Brain microvascular endothelial cell (primary cell): ENCODE data around the gene HCN2.

Experiments used
- DNase-seq: peaks from one replicate; pipeline ENCODE4 v3.0.0-alpha.2; 2020
- H3K27ac ChIP-seq: fragments of 250-450 bp; sonication (Bioruptor Pico); 2 replicates; pipeline ENCODE4 v1.5.1; 2020; ENCODE audit warnings: mild to moderate bottlenecking, moderate library complexity
- H3K27me3 ChIP-seq: fragments of 250-450 bp; sonication (Bioruptor Pico); replicated peaks from 2 replicates; pipeline ENCODE4 v1.5.1; 2020; ENCODE audit warnings: mild to moderate bottlenecking
- H3K36me3 ChIP-seq: fragments of 250-450 bp; sonication (Bioruptor Pico); replicated peaks from 2 replicates; pipeline ENCODE4 v1.5.1; 2020; ENCODE audit warnings: mild to moderate bottlenecking
- H3K4me3 ChIP-seq: 2 replicates; pipeline ENCODE4 v1.5.1; 2011; ENCODE audit warnings: low read depth, mild to moderate bottlenecking, control low read depth, low read length, moderate library complexity
- in situ Hi-C: cut with HindIII; loops from 2 replicates; pipeline ENCODE4 v1.10.0; 2017; ENCODE audit warnings: low sequenced_read_pairs, low pct_ligation_motif_present
- TF ChIP-seq, protein P1 (sequence below): IDR thresholded peaks from 2 replicates; pipeline ENCODE4 v1.5.1; 2011; ENCODE audit warnings: low read depth, mild to moderate bottlenecking, moderate library complexity, low read length, control low read depth, inconsistent platforms; ENCODE audit errors: missing control alignments

Gene HCN2

DNA sequence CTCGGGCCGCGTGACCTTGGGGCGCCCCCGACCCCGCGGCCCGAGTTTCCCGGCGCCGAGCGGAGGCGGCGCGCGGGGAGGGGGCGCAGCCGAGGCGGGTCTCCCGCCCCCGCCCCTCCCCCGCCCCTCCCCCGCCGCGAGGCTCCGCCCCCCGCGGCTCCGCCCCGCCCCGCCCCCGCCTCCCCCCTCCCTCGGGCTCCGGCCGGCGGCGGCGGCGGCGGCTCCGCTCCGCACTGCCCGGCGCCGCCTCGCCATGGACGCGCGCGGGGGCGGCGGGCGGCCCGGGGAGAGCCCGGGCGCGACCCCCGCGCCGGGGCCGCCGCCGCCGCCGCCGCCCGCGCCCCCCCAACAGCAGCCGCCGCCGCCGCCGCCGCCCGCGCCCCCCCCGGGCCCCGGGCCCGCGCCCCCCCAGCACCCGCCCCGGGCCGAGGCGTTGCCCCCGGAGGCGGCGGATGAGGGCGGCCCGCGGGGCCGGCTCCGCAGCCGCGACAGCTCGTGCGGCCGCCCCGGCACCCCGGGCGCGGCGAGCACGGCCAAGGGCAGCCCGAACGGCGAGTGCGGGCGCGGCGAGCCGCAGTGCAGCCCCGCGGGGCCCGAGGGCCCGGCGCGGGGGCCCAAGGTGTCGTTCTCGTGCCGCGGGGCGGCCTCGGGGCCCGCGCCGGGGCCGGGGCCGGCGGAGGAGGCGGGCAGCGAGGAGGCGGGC, at the start of gene HCN2:
TSS of gene HCN2 (plus strand) at position 189 of the 703 bp plus-strand sequence. CDS start at position 254, 65 bp downstream.
- Histone ChIP-seq H3K36me3 (no peaks in the 10 kb centered on the region), H3K27me3 (no peaks in the 10 kb centered on the region), H3K4me3 (peak within 1 kb of the TSS; percentile 20), H3K27ac (no peak within 1 kb of the TSS)
- TF ChIP-seq, protein P1, sequence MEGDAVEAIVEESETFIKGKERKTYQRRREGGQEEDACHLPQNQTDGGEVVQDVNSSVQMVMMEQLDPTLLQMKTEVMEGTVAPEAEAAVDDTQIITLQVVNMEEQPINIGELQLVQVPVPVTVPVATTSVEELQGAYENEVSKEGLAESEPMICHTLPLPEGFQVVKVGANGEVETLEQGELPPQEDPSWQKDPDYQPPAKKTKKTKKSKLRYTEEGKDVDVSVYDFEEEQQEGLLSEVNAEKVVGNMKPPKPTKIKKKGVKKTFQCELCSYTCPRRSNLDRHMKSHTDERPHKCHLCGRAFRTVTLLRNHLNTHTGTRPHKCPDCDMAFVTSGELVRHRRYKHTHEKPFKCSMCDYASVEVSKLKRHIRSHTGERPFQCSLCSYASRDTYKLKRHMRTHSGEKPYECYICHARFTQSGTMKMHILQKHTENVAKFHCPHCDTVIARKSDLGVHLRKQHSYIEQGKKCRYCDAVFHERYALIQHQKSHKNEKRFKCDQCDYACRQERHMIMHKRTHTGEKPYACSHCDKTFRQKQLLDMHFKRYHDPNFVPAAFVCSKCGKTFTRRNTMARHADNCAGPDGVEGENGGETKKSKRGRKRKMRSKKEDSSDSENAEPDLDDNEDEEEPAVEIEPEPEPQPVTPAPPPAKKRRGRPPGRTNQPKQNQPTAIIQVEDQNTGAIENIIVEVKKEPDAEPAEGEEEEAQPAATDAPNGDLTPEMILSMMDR = no peak
- no peak for DNase-seq
- in situ Hi-C loops = no loop called here

DNA sequence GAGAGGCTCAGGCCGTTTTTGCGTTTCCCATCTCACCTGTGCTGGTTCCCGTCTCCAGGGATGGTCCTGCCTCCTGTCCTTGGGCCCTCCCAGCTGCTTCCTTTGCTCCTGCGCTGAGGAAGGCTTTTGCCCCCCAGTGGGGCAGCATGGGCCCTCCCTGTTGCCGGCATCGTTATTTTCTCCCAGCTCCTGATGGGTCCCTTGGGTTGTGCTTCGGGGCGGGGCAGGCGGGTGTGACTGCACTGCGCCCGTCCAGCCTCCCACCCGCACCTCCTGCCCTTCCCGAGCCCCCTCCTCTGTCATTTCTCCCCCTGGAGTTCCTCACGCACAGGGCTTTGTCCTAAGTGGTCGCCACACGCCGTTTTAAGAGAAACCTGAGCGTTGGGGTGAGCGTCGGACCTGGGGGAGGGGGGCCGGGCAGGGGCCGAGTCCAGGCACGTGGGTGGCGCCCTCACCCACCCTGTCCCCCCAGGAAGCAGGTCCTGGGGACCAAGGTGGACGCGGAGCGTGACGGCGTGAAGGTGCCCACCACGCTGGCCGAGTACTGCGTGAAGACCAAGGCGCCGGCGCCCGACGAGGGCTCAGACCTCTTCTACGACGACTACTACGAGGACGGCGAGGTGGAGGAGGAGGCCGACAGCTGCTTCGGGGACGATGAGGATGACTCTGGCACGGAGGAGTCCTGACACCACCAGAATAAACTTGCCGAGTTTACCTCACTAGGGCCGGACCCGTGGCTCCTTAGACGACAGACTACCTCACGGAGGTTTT, 48.6 kb upstream of the HCN2 start:
- Histone ChIP-seq H3K36me3 (peaks cover 46% of the 10 kb centered on the region), H3K27ac (no peak overlapping the region), H3K4me3 (no peak overlapping the region), H3K27me3 (no peaks in the 10 kb centered on the region)
- TF ChIP-seq, protein P1 = no peak
- no peak for DNase-seq
- in situ Hi-C loops = no loop called here

DNA sequence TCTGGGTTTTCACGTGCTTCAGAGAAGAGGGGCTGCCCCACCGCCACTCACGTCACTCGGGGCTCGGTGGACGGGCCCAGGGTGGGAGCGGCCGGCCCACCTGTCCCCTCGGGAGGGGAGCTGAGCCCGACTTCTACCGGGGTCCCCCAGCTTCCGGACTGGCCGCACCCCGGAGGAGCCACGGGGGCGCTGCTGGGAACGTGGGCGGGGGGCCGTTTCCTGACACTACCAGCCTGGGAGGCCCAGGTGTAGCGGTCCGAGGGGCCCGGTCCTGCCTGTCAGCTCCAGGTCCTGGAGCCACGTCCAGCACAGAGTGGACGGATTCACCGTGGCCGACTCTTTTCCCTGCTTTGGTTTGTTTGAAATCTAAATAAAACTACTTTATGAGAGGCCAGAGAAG, 48.0 kb upstream of the HCN2 start:
- Histone ChIP-seq H3K4me3 (no peak overlapping the region), H3K27me3 (no peaks in the 10 kb centered on the region), H3K36me3 (peaks cover 40% of the 10 kb centered on the region), H3K27ac (no peak overlapping the region)
- in situ Hi-C loops = no loop called here
- no peak for DNase-seq
- TF ChIP-seq, protein P1 = no peak

DNA sequence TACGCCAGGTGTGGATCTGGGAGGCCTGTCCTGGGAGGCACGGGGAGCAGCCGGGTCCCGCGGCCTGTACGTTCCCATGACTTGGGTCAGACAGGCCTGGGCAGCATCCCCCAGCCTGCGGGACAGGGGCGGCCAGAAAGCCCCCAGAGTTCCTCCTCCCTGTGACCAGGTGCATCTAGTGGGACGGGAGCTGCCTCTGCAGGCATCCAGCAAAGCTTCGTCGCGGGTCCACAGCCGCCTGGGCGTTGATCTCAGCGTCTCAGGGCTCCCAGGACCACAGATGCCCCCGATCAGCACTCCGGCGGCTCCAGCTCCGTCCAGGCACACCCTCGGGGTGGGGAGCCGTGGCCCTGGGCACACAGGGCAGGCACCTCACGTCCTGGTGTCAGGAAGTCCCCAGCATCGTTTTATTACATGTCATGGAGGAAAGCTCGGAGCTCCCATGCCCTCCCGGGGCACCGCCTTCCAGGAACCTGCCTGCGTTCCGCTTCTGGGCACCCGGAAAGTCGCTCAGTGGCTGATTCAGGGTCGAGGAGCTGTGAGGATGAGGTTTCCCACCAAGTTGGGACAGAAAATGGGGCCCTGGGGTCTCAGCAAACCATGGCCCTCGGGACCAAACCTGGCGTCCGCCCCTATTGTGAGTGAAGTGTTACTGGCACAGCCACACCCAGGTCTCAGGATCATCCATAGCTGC, 47.4 kb upstream of the HCN2 start:
- H3K36me3 ChIP-seq = peaks cover 34% of the 10 kb centered on the region

DNA sequence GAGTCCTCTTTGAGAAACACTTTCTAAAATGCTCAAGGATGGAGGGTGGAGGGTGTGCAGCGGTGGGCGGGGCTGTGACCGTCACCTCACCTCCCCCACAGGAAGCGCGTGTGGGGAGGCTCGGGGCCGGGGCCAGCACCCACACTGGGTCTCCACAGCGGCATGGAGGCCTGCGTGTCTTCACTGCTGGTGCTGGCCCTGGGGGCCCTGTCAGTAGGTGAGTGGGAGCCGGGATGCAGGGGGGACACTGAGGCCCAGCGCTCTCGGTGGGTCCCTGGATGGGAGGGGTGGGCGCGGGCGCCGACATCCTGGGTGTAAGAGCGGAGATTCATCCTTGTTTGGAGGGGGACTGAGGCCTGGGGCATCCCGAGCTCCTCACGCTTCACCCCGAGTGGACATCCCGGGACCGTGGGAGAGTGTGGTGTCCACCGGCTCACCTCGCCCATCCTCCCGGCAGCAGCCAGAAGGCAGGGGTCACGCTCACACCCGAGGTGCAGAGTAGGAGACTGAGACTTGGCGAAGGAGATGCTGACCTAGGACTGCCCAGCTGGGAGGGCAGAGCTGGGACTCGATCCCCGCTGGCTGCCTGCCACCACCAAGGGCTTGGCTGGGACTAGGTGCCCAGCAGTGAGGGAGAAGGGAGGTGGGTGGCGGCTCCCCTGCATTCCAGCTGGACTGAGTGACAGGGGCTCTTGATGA, 45.6 kb upstream of the HCN2 start, which contains the start of gene GZMM:
TSS of gene GZMM (plus strand) at position 144 of the 699 bp plus-strand sequence. CDS start at position 163, 19 bp downstream.
- TF ChIP-seq, protein P1 = no peak
- Histone ChIP-seq H3K36me3 (peaks cover 29% of the 10 kb centered on the region), H3K4me3 (no peak within 1 kb of the TSS), H3K27me3 (no peaks in the 10 kb centered on the region), H3K27ac (no peak within 1 kb of the TSS)
- in situ Hi-C loops = no loop called here
- DNase-seq = no peak

More for the DNA sequence above, 47.4 kb upstream of the HCN2 start:
- DNase-seq = no peak
- Histone ChIP-seq H3K27ac (no peak overlapping the region), H3K4me3 (no peak overlapping the region), H3K27me3 (no peaks in the 10 kb centered on the region)
- in situ Hi-C loops = no loop called here
- TF ChIP-seq, protein P1 = no peak
